HepG2 (cell line): ENCODE measurements around the gene SLC35B2. TPM values are rescaled to one million over a fixed set of nuclear protein-coding genes. Genes with fewer than 3 reads are reported as not detected.

Experiments
- ARID2 ChIP-seq: sonication (generic); formaldehyde crosslinking; IDR thresholded peaks from 2 replicates; pipeline ENCODE4 v1.8.1; 2022; ENCODE audit warnings: mild to moderate bottlenecking, missing genetic modification reagents, borderline replicate concordance
- HIVEP1 ChIP-seq: sonication (generic); formaldehyde crosslinking; IDR thresholded peaks from 2 replicates; pipeline ENCODE4 v1.4.0; 2020; ENCODE audit warnings: mild to moderate bottlenecking, missing genetic modification reagents
- KLF13 ChIP-seq: sonication (generic); formaldehyde crosslinking; IDR thresholded peaks from 2 replicates; pipeline ENCODE4 v1.4.0; 2020; ENCODE audit warnings: mild to moderate bottlenecking, missing genetic modification reagents
- RCOR2 ChIP-seq: IDR thresholded peaks from 2 replicates; pipeline ENCODE4 v1.6.1; 2016; ENCODE audit warnings: missing biosample characterization, missing genetic modification reagents
- RERE ChIP-seq: IDR thresholded peaks from 2 replicates; pipeline ENCODE4 v1.6.1; 2016; ENCODE audit warnings: low read depth, missing genetic modification reagents, missing compliant biosample characterization
- SMAD1 ChIP-seq: sonication (generic); formaldehyde crosslinking; IDR thresholded peaks from 2 replicates; pipeline ENCODE4 v1.4.0; 2020; ENCODE audit warnings: missing genetic modification reagents, low read depth, mild to moderate bottlenecking, borderline replicate concordance
- ZBTB1 ChIP-seq: sonication (generic); formaldehyde crosslinking; IDR thresholded peaks from 2 replicates; pipeline ENCODE4 v1.4.0; 2020; ENCODE audit warnings: missing genetic modification reagents, borderline replicate concordance
- ZBTB43 ChIP-seq: sonication (generic); formaldehyde crosslinking; conservative IDR thresholded peaks from 2 replicates; pipeline ENCODE4 v1.4.0; 2020; ENCODE audit warnings: missing genetic modification reagents
- ZFP36 ChIP-seq: fragments of 150-350 bp; IDR thresholded peaks from 2 replicates; pipeline ENCODE4 v1.6.1; 2018; ENCODE audit warnings: borderline replicate concordance, low read length, low read depth; ENCODE audit not compliant: partially characterized antibody
- ZNF234 ChIP-seq: sonication (generic); formaldehyde crosslinking; conservative IDR thresholded peaks from 2 replicates; pipeline ENCODE4 v1.5.1; 2020; ENCODE audit warnings: mild to moderate bottlenecking, missing genetic modification reagents
- ZNF264 ChIP-seq: sonication (generic); formaldehyde crosslinking; IDR thresholded peaks from 2 replicates; pipeline ENCODE4 v1.4.0; 2020; ENCODE audit warnings: missing genetic modification reagents
- ZNF512 ChIP-seq: sonication (generic); formaldehyde crosslinking; IDR thresholded peaks from 2 replicates; pipeline ENCODE4 v1.4.0; 2020; ENCODE audit warnings: mild to moderate bottlenecking, missing genetic modification reagents
- ZNF704 ChIP-seq: sonication (generic); formaldehyde crosslinking; IDR thresholded peaks from 2 replicates; pipeline ENCODE4 v1.8.1; 2023; ENCODE audit warnings: mild to moderate bottlenecking, inconsistent platforms, moderate library complexity, missing genetic modification reagents, borderline replicate concordance
- ZNF710 ChIP-seq: sonication (generic); formaldehyde crosslinking; IDR thresholded peaks from 2 replicates; pipeline ENCODE4 v1.5.0; 2020; ENCODE audit warnings: mild to moderate bottlenecking, missing genetic modification reagents, borderline replicate concordance
- ZSCAN12 ChIP-seq: sonication (generic); formaldehyde crosslinking; IDR thresholded peaks from 2 replicates; pipeline ENCODE4 v1.9.0; 2021; ENCODE audit warnings: mild to moderate bottlenecking, missing genetic modification reagents
- ZSCAN20 ChIP-seq: sonication (generic); formaldehyde crosslinking; IDR thresholded peaks from 2 replicates; pipeline ENCODE4 v1.4.0; 2020; ENCODE audit warnings: missing genetic modification reagents, mild to moderate bottlenecking, borderline replicate concordance
- polyA plus RNA-seq, 8 experiments: library from polyadenylated mRNA; depleted of rRNA in 3 of 8; stranded (reverse) in 7 of 8; unstranded in 1 of 8; fragments of >200 nt; fragmentation: Illumina TruSeq in 4 of 8; extraction: Trizol in 4 of 8; gene quantifications; 2 replicates each; pipeline versions ENCODE4 v1.2.1 to v1.2.3, GENCODE V29; 2011 to 2016; ENCODE audit warnings: low read depth in 4 of 8, missing spikeins in 1 of 8, mixed read lengths in 1 of 8; ENCODE audit not compliant: insufficient read depth in 1 of 8
- total RNA-seq, 5 experiments: library from RNA; depleted of rRNA; stranded (reverse); fragments of >200 nt; fragmentation: Illumina TruSeq; extraction: Trizol; gene quantifications; 2 replicates each; pipeline ENCODE4 v1.2.3, GENCODE V29; 2016; ENCODE audit warnings: low read depth in 1 of 5

The SLC35B2 gene
- total and polyA plus RNA-seq, 2 of the 13 experiments (the other 11 are each of a cell fraction or from before 2014, with no cell fraction given), result 61.1 to 148 TPM

GRCh38 chr6:44264154-44265006 is 7.1 kb upstream of the SLC35B2 start (continued):
- TF ChIP-seq RERE (CRISPR knock-in tag), result 0 out of 2 replicates have a peak, but pooled peaks have one; percentile 5
- no peak for TF ChIP-seq ZNF234
- TF ChIP-seq ZNF264 (CRISPR knock-in tag), result no peak
- no peak for TF ChIP-seq SMAD1
- TF ChIP-seq ZNF710 (CRISPR knock-in tag), result no peak
- no peak for TF ChIP-seq ZBTB43 (CRISPR knock-in tag)
- no peak for TF ChIP-seq ZSCAN12 (CRISPR knock-in tag)
- TF ChIP-seq ZNF704 (CRISPR knock-in tag), result no peak
- no peak for TF ChIP-seq KLF13 (CRISPR knock-in tag)
- no peak for TF ChIP-seq RCOR2 (CRISPR knock-in tag)
- no peak for TF ChIP-seq ZSCAN20 (CRISPR knock-in tag)
- TF ChIP-seq HIVEP1, result no peak
- TF ChIP-seq ZFP36, result no peak
- TF ChIP-seq ZNF512 (CRISPR knock-in tag), result no peak
- TF ChIP-seq ZBTB1 (CRISPR knock-in tag), result no peak
- TF ChIP-seq ARID2, result no peak
